ENCODE data around the gene AGER. TPM values are rescaled to one million over a fixed set of nuclear protein-coding genes. Genes with fewer than 3 reads are reported as not detected.

The AGER gene
- total RNA-seq, 8 experiments from 2014 or later: 1.4 to 11.8 (median 5.3) TPM

DNA sequence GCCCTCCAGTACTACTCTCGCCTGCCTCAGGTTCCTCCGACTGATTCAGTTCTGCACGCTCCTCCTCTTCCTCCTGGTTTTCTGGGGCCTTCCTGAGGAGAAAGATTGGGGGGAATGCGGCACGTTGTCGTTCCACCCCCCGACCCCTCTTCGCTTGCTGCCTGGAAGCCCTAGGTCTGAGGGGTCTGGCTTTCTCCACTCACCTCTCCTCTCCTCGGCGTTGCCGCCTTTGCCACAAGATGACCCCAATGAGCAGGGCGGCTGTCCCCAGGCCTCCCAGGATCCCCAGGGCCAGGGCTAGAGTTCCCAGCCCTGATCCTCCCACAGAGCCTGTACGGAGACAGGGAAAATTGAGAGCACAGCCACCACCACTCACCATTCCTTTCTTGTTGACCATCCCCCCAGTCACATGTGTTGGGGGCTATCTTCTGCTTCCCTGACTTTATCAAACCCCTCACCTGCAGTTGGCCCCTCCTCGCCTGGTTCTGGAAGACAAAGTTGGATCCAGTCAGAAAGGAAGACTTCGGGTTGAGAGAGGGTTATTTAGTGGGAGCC, 2.8 kb downstream of the AGER start:
- H3K27ac ChIP-seq: no peak overlapping the region
- ATAC-seq (replicated peaks in 6 of 8): no peak
- in situ Hi-C loops (cut with MboI; ENCODE audit: low pct_unique_long_range_greater_than_20kb in 2 of 9, low sequenced_read_pairs in 9 of 9, unreplicated experiment in 9 of 9): loop anchor here in 1 of 9 experiments (25.0 kb wide), 1 partner anchor 644 kb away; the partner anchor contains the start of genes ATP6V1G2, DDX39B, MCCD1 and NFKBIL1
- WGBS, 10 experiments: 86 to 100% (median 92%) methylated on average over 2 to 11 of the region's 15 CpGs; no CpG with 5 or more reads in 2 of the 10 experiments
- H3K4me3 ChIP-seq: no peak overlapping the region
- H3K4me1 ChIP-seq (replicated peaks in 1 of 2): peaks cover 14 to 24% of the 10 kb centered on the region in 2 donors

DNA sequence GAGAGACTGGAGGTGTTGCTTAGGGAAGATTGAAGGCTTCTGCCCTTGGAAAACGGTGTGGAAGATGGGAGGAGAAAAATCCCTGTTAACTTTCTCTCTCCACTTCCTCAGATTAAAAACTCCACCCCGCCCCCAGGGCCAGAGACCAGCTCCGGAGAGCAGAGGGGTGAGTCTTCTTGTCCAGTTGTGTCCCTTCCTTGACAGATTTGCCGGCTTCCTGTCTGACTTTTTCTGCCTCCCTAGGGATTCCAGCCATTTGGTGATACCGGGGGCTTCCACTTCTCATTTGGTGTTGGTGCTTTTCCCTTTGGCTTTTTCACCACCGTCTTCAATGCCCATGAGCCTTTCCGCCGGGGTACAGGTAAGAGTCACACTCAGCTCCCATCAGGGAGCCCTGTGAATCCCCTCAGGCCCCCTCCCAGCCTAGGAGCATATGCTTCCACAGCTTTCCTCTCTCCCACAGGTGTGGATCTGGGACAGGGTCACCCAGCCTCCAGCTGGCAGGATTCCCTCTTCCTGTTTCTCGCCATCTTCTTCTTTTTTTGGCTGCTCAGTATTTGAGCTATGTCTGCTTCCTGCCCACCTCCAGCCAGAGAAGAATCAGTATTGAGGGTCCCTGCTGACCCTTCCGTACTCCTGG, 4.2 kb downstream of the AGER start:
- ATAC-seq (replicated peaks in 6 of 8): no peak
- Histone ChIP-seq H3K27ac (no peak overlapping the region), H3K4me1 (replicated peaks in 1 of 2) (peaks cover 10 to 17% of the 10 kb centered on the region in 2 donors), H3K4me3 (no peak overlapping the region)
- 68 to 100% (median 100%) methylated on average over 1 to 7 of the region's 10 CpGs; no CpG with 5 or more reads in 3 of the 10 experiments for WGBS, 10 experiments
- in situ Hi-C loops (cut with MboI; ENCODE audit: low pct_unique_long_range_greater_than_20kb in 2 of 9, low sequenced_read_pairs in 9 of 9, unreplicated experiment in 9 of 9): loop anchor here in 1 of 9 experiments (25.0 kb wide), 1 partner anchor 643 kb away; the partner anchor contains the start of genes ATP6V1G2, DDX39B, MCCD1 and NFKBIL1

DNA sequence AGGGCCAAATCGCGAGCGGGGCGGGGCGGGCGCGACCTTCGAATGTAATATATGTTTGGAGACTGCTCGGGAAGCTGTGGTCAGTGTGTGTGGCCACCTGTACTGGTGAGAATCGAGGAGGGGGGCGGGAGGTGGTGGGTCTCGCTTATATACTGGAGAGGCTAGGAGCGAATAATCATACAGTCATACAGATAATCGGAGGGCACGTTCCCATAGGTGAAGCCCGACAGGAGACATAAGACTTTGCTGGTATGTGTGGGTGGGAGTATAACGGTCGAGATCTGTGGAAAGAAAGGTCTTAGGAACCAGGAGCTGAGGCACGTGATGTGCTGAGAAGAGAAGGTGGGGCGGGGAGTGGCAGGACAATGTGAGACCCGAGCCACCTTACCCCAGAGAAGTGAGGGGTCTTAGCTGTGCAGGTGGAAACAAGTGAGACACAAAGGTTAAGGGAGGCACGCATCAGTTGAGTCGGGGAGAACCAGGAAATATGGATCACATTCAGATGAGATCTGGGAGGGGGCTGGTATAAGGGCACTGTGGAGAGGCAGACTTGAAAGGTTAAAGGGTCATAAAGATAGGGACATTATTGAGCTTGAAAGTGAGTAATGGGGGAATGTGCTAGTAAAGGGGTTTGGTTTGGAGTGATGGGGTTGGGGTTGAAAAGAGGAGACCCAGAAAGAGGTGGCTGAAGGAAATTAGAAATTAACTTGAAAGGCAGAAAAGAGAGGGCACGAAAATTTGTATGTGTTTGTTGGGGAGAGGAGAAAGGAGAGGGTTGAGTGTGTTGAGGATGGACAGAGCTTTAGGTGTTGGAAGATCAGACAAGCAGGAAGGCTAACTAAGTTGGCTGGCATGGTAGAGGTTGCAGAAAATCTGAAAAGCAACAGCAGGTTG, 5.3 kb downstream of the AGER start:
- ATAC-seq (replicated peaks in 6 of 8): no peak
- Histone ChIP-seq H3K4me3 (peak overlapping the region; percentile 85 to 99 (median 97)), H3K27ac (peak overlapping the region; percentile 82 to 94), H3K4me1 (replicated peaks in 1 of 2) (peaks cover 11 to 12% of the 10 kb centered on the region in 2 donors)
- in situ Hi-C loops (cut with MboI; ENCODE audit: low pct_unique_long_range_greater_than_20kb in 2 of 9, low sequenced_read_pairs in 9 of 9, unreplicated experiment in 9 of 9): loop anchor here in 1 of 9 experiments (25.0 kb wide), 1 partner anchor 641 kb away; the partner anchor contains the start of genes ATP6V1G2, DDX39B, MCCD1 and NFKBIL1
- 0 to 67% (median 9%) methylated on average over 1 to 10 of the region's 24 CpGs; no CpG with 5 or more reads in 1 of the 10 experiments for WGBS, 10 experiments

DNA sequence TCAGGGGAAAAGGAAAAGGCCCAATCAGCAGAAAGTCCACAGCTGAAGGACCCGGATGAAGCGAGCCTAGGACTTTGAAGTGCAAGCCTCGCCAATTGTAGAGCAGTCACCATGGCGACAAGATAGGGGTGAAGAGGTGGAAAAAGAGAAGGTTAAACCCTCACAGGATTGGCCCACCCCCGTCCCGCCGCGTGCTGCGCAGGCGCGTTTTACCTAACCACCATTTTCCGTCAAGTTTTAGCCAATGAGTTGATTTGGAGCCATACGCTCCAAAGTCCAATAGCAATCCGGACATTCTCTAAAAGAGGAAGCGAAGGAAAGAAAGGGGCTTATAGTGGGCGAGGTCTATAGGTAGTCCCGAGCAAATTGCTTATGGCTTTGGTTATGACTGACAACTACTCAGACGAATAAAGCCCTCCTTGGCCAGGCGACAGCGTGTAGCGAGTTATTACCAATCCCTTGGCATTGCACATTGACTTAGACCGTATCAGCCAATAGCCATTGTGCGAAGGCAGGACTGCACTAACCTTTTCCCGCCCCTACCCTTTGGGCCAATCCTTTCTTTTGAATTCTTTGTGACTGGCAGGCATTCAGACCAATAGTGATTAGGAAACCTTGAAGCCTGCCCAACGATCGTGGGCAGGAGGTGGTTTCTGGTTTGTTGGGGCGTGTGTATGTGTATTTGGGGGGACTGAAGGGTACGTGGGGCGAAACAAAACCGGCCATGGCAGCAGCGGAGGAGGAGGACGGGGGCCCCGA, 6.1 kb downstream of the AGER start, which contains the start of gene RNF5:
Gene RNF5 (plus strand): TSS at position 618 of the 759 bp plus-strand sequence. CDS start 107 bp downstream, at position 725.
- peaks cover 11 to 12% of the 10 kb centered on the region in 2 donors for H3K4me1 ChIP-seq (replicated peaks in 1 of 2)
- ATAC-seq (replicated peaks in 6 of 8): peak; percentile 75 to 87 (median 83)
- WGBS, 10 experiments: 0 to 2% (median 0%) methylated on average over 1 to 20 of the region's 33 CpGs; no CpG with 5 or more reads in 3 of the 10 experiments
- peak within 1 kb of the TSS; percentile 85 to 99 (median 97) for H3K4me3 ChIP-seq
- in situ Hi-C loops (cut with MboI; ENCODE audit: low pct_unique_long_range_greater_than_20kb in 2 of 9, low sequenced_read_pairs in 9 of 9, unreplicated experiment in 9 of 9): loop anchor here in 1 of 9 experiments (25.0 kb wide), 1 partner anchor 641 kb away; the partner anchor contains the start of genes ATP6V1G2, DDX39B, MCCD1 and NFKBIL1
- H3K27ac ChIP-seq: peak within 1 kb of the TSS; percentile 90 to 94

DNA sequence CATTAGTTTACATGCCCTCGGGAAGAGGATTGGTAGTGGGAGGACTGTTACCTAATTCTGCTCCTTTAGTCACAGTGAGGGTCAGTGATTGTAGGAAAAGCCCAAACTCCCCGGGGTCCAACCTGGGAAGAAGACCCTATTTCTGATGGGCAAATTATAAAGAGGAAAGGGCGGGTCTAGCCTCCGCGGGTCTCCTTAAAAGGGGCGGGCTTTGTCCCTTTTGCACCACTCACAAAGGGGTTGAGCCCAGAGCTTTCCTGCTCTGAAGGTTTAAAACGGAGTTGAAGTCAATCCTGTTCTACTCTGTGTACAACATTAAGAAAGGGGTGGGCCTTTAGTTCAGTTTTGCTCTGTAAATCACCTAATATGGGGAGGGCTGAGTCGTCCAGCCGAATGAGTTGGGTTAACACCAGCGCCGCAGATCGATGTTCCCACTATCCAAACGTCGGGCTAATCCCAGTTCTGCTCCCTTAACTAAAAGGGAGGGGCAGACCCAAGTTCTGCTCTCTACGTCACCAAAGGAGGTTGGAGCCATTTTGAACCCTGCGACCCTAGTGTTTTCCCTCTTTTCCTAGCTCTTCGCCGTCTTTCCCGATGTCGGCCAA, 6.8 kb downstream of the AGER start:
- peak overlapping the region; percentile 90 to 94 for H3K27ac ChIP-seq
- H3K4me1 ChIP-seq (replicated peaks in 1 of 2): peaks cover 11 to 12% of the 10 kb centered on the region in 2 donors
- ATAC-seq (replicated peaks in 6 of 8): peak; percentile 2 to 16 (median 8)
- whole genome bisulfite sequencing, 10 experiments: 0 to 15% (median 0%) methylated on average over 2 to 20 of the region's 20 CpGs; no CpG with 5 or more reads in 2 of the 10 experiments
- in situ Hi-C loops (cut with MboI; ENCODE audit: low pct_unique_long_range_greater_than_20kb in 2 of 9, low sequenced_read_pairs in 9 of 9, unreplicated experiment in 9 of 9): loop anchor here in 1 of 9 experiments (25.0 kb wide), 1 partner anchor 640 kb away; the partner anchor contains the start of genes ATP6V1G2, DDX39B, MCCD1 and NFKBIL1
- peak overlapping the region; percentile 85 to 99 (median 97) for H3K4me3 ChIP-seq

DNA sequence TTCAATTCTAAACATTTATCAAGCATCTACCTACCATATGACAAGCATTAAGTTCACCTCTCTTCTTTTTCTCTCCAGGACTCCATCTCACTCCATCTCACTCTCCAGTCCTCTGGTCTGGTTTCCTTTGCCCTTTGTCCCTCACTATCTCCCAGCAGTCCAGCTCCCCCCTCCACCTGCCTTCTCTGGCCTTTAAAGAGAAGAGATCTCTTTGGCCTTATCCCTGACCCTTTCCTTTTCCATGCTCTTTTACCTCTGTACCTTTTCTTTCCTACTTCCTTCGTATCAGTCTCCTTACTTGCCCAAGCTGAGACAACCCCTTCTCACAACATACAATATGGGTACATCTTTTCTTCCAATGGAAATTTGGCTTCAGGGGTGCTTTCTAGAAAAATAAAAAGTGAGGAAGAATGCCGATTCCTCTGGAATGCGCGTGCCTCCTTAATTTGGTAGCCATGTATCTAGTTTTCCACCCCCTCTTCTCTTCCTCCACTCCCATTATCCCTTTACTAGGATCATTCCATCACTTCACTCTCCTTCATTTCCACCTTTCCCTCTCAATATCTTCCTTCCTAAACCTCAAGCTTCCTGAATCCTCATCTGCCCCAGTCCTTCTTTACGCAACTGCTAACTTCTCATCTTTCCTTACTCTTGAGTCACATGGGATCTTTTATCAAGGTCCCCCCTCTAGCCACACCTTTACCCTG, 7.4 kb downstream of the AGER start:
- H3K4me3 ChIP-seq: peak overlapping the region; percentile 85 to 99 (median 97)
- 0 to 30% (median 11%) methylated on average over 1 to 5 of the region's 5 CpGs for WGBS, 10 experiments

DNA sequence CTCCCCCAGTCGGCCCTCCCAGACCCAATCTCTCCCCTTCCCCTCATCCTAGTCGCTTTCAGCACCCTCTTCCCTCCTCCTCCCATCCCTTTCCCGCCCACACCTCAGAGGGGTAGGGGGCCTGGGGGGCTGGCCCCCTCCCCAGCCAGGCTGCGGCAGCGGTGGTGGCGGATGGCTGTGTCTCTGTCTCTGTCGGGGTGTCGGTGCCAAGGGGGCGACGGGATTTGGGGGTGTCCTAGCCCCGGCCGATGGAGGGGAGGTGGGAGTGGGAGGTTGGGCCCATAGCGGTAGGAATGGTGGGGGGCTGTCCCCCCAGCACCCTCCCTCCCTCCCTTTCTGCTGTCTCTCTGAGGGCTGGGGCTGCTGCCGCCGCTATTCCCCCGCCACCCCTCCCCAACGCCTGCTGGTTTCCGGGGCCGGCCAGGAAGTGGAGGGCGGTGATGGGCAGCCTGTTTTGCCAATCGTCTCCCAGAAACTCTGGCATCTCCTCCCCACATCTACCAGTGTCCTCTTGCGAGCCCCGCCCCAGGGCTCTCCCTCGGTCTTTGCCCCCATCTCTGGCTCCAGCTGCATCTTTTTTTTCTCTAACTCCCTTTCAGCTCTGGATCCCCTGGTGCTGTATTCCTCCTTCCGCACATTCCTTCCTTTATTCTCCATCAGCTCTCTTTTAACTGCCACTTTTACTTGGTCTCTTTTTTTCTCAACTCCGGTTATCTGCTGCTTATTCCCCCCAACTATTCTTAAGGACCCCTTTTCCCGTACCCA, 8.2 kb downstream of the AGER start, which contains the start of gene AGPAT1:
Gene AGPAT1 (minus strand): TSS at position 374 of the 765 bp plus-strand sequence. CDS start 4,588 bp downstream, outside the sequence.
- in situ Hi-C loops (cut with MboI; ENCODE audit: low pct_unique_long_range_greater_than_20kb in 2 of 9, low sequenced_read_pairs in 9 of 9, unreplicated experiment in 9 of 9): loop anchor here in 1 of 9 experiments (25.0 kb wide), 1 partner anchor 639 kb away; the partner anchor contains the start of genes ATP6V1G2, DDX39B, MCCD1 and NFKBIL1
- Histone ChIP-seq H3K4me1 (replicated peaks in 1 of 2) (peaks cover 11 to 12% of the 10 kb centered on the region in 2 donors), H3K4me3 (peak within 1 kb of the TSS; percentile 85 to 99 (median 97)), H3K27ac (peak within 1 kb of the TSS; percentile 90 to 94)
- WGBS, 10 experiments: 0 to 20% (median 0%) methylated on average over 1 to 7 of the region's 27 CpGs; no CpG with 5 or more reads in 2 of the 10 experiments
- peak; percentile 35 to 62 (median 54) for ATAC-seq (replicated peaks in 6 of 8)

More for the DNA sequence above, 7.4 kb downstream of the AGER start:
- no peak for ATAC-seq (replicated peaks in 6 of 8)
- Histone ChIP-seq H3K4me1 (replicated peaks in 1 of 2) (peaks cover 11 to 12% of the 10 kb centered on the region in 2 donors), H3K27ac (peak overlapping the region; percentile 90 to 94)
- in situ Hi-C loops (cut with MboI; ENCODE audit: low pct_unique_long_range_greater_than_20kb in 2 of 9, low sequenced_read_pairs in 9 of 9, unreplicated experiment in 9 of 9): loop anchor here in 1 of 9 experiments (25.0 kb wide), 1 partner anchor 639 kb away; the partner anchor contains the start of genes ATP6V1G2, DDX39B, MCCD1 and NFKBIL1

DNA sequence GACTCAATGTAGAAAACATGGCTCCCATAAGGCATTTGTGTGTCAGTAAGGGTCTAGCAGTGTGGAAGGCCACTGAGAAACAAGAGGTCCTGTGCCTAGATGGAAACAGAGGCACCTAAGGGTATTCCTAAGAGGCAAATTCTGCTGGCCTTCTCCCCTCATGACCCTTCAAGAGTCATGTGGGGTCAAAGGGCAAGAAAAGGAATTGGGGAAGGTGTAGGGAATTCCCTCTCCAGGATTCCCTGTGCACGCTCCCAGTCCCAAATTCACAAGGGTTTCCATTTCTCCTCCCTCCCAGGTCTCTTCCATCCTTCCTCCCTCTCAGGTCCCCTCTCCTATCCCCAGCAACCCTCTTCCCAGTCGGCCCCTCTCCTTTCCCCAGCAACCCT, 8.7 kb downstream of the AGER start:
- Histone ChIP-seq H3K4me1 (replicated peaks in 1 of 2) (peaks cover 11 to 12% of the 10 kb centered on the region in 2 donors), H3K27ac (peak overlapping the region; percentile 77 to 83), H3K4me3 (peak overlapping the region; percentile 85 to 99 (median 97))
- in situ Hi-C loops (cut with MboI; ENCODE audit: low pct_unique_long_range_greater_than_20kb in 2 of 9, low sequenced_read_pairs in 9 of 9, unreplicated experiment in 9 of 9): loop anchor here in 1 of 9 experiments (25.0 kb wide), 1 partner anchor 638 kb away; the partner anchor contains the start of genes ATP6V1G2, DDX39B, MCCD1 and NFKBIL1
- no CpG with 5 or more reads among the region's 2 CpGs for WGBS, 10 experiments
- ATAC-seq (replicated peaks in 6 of 8): no peak

DNA sequence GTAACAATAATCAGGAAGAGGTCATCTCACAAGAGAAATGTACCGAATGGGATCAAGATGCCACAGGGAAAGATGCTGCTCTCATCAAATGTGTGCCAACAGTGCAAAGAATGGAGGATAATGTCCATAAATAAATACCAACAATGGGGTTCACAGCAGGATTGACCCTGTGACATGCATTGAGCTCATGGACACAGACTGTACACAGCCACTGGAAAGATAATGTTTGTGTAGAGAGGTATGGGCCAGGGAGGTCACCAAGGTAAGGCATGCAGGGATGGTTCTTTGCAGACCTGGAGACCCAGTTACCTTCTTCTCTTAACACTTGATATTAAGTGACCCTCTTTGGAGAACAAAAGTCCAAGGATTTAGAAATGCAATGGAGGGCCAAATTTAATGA, 9.6 kb downstream of the AGER start:
- no peak overlapping the region for H3K4me3 ChIP-seq
- 67 to 100% (median 100%) methylated on average over 1 of the region's 1 CpG; no CpG with 5 or more reads in 6 of the 10 experiments for WGBS, 10 experiments
- ATAC-seq (replicated peaks in 6 of 8): no peak
- in situ Hi-C loops (cut with MboI; ENCODE audit: low pct_unique_long_range_greater_than_20kb in 2 of 9, low sequenced_read_pairs in 9 of 9, unreplicated experiment in 9 of 9): no loop called here
- no peak overlapping the region for H3K27ac ChIP-seq
- H3K4me1 ChIP-seq (replicated peaks in 1 of 2): peaks cover 8 to 9% of the 10 kb centered on the region in 2 donors

DNA sequence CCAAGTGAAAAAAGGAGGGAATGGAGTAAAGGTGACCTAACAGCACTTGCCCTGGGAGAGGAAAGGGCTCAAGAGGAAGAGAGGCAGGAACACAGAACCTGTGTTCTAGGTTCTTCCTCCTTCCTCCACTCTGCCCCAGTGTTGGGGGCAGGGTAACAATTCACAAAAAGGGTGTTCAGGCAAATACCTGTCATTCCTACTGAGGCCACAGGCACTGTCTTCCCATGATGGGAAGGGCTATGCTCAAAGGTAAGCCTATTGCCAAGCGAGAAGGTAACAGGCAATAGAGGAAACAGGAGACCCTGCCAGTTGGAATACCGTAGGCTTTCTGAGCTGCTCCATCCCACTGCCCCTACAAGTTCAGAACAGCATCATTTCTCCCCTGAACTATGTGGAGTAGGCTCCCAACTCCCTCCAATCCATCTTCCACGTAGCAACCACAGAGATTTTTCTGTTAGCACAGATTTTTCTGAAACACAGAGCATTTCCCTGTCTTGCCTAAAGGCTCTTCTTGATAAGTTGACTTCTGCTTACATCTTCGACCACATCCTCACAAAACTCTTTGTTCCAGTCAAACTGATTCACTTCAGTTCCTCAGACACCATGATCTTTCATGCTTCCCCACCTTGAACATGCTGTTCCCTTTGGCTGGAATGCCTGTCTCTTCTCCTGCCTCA, 10.9 kb downstream of the AGER start:
- WGBS, 10 experiments: 80 to 100% (median 95%) methylated on average over 1 to 2 of the region's 4 CpGs; no CpG with 5 or more reads in 2 of the 10 experiments
- H3K27ac ChIP-seq: no peak overlapping the region
- in situ Hi-C loops (cut with MboI; ENCODE audit: low pct_unique_long_range_greater_than_20kb in 2 of 9, low sequenced_read_pairs in 9 of 9, unreplicated experiment in 9 of 9): no loop called here
- H3K4me1 ChIP-seq (replicated peaks in 1 of 2): peaks cover 4 to 6% of the 10 kb centered on the region in 2 donors
- no peak for ATAC-seq (replicated peaks in 6 of 8)
- H3K4me3 ChIP-seq: no peak overlapping the region
